HL-60 (cell line): ENCODE results near the gene NUP155.

Experiments
- CTCF ChIP-seq: IDR thresholded peaks from one replicate; pipeline ENCODE4 v1.5.1; 2011; ENCODE audit warnings: low read length, control low read depth, inconsistent platforms; ENCODE audit not compliant: insufficient read depth
- GABPA ChIP-seq: IDR thresholded peaks from 2 replicates; pipeline ENCODE4 v1.6.1; 2012; ENCODE audit warnings: low read depth
- POLR2AphosphoS5 ChIP-seq: IDR thresholded peaks from 2 replicates; pipeline ENCODE4 v1.6.1; 2012; ENCODE audit warnings: low read depth

- TF ChIP-seq CTCF = no peak
- TF ChIP-seq POLR2AphosphoS5 = no peak
- no peak for TF ChIP-seq GABPA
Measured at GRCh38 chr5:37249815-37250164, 121.1 kb downstream of the NUP155 start.
